Gastrocnemius medialis (tissue), 4 donors: ENCODE results near the gene B4GAT1.

Source experiments
- CTCF ChIP-seq, 5 experiments: fragments of 450-650 bp in 3 of 5; fragments of 200-600 bp in 2 of 5; sonication (generic) in 2 of 5; IDR thresholded peaks in 4 of 5; conservative IDR thresholded peaks in 1 of 5; 1 replicate in 4 of 5; 2 replicates in 1 of 5; pipeline ENCODE4 v1.5.1; 2016 to 2019; ENCODE audit warnings: antibody characterized with exemption in 5 of 5, mild to moderate bottlenecking in 3 of 5, moderate library complexity in 3 of 5
- POLR2A ChIP-seq, 2 donors: fragments of 450-650 bp; IDR thresholded peaks; one replicate each; pipeline ENCODE4 v1.6.1; 2017; ENCODE audit warnings: antibody characterized with exemption in 2 of 2, mild to moderate bottlenecking in 2 of 2, moderate library complexity in 2 of 2

DNA sequence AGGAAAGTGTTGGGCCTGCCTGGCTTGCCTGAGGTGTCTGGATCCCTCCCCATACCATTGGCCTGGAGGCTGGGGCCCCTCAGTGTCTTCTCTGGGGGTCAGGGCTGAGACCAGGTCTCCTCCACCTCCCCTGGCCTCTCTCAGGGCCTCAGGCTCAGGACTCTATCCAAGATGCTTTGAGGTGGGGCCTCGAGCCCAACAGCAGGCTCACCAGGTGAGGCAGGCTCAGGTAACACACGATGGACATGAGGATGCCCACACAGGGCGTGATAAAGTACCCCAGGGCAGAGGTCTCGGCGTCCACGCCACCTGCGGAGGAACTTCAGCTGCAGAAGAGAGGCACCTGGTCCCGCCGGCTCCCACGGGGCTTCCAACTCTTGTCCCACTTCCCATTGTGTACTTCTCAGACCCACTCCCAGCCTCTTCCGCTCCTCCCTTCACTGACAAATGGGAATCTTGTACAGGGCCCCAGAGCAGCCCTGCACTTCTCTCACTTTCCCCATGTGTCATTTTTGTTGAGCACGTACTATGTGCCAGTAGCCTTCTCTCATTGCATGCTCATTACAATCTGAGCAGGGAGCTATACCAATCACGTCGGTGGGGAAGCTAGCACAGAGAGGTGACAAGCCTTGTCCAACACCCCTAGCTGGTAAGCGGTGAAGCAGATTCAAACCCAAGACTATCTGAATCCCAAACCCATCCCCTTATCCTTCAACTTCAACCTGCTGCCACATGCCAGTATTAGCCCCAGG, 20.3 kb upstream of the B4GAT1 start:
- no peak for TF ChIP-seq CTCF (IDR thresholded peaks at IDR 0.05 in 4 of 5, conservative IDR thresholded peaks at IDR 0.05 in 1 of 5)
- TF ChIP-seq POLR2A (IDR thresholded peaks at IDR 0.05): no peak
